KG1 (cell line): ENCODE results near the gene SLC37A1.
"Not testable (repeated sequence)": the region's sequence is repeated elsewhere in the genome, so short reads cannot be mapped to it uniquely, and the experiment has no call there.

Experiments used
- DNase-seq: peaks from one replicate; lab custom pipeline; 2025; lab: John Stamatoyannopoulos, UW

The SLC37A1 gene

DNA sequence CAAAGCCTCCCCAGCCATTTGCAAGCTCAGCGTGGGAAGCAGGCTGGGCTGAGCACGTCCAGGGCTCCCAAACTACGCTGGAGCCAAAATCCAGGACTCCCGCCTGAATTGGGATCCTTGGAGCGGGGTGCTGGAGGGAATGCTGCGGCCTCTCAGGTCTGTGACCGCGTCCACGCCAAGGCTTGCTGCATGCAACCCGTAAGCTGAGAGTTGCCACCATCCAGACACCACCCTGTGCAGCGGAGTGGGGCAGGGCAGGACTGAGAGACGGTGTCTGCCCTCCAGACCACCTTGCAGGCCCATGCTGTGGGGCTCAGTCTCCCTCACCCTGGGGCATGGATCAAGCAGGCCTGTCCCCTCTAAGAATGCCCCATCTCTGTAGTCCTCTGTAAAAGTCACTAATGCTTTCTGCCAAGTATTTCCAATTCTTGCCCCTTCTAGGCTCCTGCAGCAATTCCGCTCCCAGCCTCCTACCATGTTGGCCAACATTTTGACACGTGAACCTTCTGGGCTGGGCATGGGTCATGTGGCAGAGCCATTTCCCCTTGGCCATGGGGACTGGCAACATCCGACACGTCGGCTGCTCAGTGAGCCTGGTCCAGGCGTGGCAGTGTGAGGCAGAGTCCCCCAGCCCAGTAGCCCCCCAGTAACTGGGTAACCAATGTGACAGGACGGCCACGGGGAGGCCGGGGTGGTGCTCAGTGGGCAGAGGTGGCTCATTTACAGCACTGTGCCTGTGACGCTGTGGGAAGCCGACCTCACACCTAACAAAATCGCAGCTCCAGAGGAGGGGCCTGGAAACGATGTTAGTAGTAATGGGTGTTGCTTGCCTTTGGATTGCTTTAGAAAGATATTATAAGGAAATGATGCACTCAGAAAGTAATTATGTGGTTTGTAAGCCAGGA lies 81.9 kb downstream of the SLC37A1 start:
- DNase-seq, result no peak

DNA sequence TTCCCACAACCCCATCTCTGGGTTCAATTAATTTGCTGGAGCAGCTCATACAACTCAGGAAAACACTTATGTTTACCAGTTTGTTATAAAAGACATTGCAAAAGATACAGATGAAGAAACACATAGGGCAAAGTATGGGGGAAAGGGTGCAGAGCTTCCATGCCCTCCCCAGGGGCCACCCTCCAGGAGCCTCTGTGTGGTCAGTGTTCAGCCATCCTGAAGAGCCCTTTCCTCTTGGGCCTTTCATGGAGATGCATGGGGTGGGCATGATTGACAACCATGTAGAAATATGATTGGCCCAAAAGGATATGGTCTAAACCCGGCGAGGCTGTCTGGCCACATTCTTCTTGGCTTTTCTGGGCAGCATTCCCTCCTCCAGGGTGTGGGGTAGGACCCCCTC lies 83.0 kb downstream of the SLC37A1 start:
- DNase-seq, result no peak

- DNase-seq, result no peak
Measured at GRCh38 chr21:42597487-42598158, 84.0 kb downstream of the SLC37A1 start.

DNA sequence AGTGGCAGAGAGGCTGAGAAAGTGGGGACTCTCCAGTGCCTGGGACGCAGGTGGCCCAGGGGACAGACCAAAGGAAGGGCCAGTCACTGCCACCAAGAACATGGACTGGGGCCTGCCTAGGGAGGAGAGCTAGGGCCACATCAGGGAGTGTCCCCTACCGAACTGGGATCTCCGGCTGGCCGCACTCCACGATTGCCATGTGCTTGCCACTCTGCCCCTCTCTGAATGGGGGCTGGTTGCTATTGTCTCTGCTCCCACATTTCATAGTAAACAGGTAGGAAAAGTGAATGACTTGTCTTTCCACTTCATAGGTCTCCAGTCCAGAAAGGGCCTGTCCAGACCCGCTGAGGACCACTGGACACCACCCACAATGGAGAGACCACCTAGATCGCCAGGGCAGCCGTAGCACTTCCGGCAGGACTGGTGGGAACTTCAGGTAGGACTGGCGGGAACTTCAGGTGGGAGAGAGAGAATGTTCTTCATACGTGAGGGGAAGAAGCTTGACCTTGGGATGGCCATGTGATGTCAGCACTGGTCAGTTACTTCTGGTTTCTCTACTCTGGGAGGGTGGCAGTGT lies 84.6 kb downstream of the SLC37A1 start:
- DNase-seq, result no peak

- DNase-seq, result no peak
Measured at GRCh38 chr21:42599486-42599885, 85.8 kb downstream of the SLC37A1 start.

- no peak for DNase-seq
Measured at GRCh38 chr21:42599962-42600361, 86.3 kb downstream of the SLC37A1 start.

GRCh38 chr21:42601656-42602055 lies 88.0 kb downstream of the SLC37A1 start:
- no peak for DNase-seq

DNA sequence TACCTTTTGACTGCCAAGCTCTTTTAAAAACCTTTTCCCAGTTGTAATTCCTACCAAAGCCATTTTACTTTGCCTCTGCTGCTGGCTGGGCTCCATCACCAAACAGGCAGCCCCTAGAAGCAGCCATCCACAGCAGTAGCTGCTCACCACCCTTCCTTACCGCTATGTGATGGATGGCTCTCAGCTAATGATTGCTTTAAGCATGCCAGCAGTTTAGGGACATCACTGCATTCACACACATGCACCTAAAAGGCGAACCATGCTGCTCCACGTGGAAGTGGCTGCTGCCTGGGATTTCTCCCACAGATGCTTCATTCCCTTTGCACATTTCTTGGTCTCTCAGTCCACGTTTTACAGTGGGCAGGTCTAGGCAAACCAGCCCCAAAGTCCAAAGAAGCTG lies 93.5 kb downstream of the SLC37A1 start:
- DNase-seq, result no peak

DNA sequence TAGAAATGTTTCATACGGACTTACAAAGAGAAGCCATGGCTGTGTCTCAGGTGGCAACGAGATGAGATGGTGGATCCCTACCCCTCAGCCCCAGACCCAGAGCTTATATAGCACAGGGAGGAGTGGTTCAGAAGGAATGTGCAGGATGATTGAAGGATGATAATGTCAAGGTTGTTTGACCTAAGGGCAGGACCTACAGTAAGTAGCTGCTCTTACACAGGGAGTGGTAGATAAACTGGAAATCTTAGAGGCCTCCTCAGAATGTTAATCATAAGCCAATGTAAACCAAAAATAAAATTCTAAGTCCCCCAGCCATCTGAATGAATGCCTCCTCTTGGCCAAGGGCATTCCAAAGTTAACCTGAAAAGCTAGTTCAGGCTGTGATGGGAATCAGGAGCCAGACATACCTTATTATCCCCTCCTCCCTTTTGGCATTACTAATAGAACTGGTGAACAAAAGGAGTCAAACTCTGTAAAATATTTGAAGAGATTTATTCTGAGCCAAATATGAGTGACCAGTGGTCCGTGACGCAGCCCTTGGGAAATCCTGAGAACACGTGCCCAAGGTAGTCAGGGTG lies 94.0 kb downstream of the SLC37A1 start:
- DNase-seq, result no peak

DNA sequence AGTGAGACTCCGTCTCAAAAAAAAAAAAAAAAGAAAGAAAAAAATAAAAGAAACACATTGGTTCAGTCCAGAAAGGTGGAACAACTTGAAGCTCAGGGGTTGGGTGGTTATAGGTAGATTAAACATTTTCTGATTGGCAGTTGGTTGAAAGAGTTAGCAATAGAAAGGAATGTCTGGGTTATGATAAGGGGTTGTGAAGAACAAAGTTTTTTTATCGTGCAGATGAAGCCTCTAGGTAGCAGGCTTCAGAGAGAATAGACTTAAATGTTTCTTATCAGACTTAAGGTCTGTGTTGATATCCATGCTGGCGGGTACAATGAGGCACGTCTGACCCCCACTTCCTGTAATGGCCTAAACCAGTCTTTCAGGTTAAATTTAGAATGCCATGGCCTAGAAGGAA lies 94.8 kb downstream of the SLC37A1 start:
- no peak for DNase-seq

DNA sequence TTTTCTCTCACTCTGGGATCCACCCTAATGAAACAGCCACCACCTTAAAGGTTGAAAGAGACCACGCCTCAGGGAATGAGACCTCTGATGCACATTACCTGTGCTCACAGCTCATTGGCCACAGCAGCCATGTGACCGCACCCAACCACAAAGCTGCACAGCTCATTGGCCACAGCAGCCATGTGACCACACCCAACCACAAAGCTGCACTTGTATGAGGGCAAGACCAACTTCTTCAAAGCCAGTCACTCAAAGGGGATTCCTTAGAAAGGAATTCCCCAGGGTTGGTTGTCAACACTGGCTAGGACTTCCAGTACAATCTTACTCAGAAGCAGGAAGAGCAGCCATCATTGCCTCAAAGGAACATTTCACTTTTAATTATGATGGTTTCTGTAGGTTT lies 96.2 kb downstream of the SLC37A1 start:
- DNase-seq, result no peak

DNA sequence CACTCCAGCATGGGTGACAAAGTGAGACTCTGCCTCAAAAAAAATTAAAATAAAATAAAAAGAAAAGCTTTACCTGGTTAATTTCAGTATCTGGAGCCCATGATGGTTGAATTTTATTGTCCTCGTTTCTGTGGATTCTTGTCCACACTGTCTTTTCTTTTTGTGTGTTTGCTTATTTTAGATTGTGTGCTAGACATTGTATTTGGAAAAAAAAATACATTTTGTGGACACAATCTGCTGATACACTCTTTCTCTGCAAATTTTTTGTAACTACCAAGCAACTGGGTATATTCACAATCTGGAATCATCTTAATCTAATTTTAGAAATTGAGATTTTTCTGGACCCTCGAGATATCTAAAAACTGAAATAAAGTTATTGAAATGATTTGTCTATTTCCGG lies 98.2 kb downstream of the SLC37A1 start:
- DNase-seq, result no peak

DNA sequence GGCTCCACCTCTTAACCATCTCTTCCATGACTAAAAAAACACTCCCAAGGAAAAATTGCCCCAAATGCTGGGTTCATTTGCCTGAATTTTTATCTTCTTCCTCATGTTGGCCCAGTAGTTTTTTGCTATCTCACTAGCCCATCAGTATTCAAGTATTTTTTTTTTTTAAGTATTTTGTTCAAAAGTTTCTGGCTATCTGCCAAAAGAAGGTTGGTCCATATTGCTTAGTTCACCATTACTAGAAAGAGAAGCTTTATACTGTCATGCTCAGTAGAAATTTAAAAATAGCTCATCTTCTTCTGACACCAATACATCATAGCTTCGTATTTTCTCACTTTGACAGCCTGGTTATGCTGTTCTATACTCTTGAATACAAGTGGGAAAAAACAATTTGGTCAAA lies 98.7 kb downstream of the SLC37A1 start:
- no peak for DNase-seq

GRCh38 chr21:42613756-42614155 lies 100.1 kb downstream of the SLC37A1 start:
- DNase-seq, result no peak

GRCh38 chr21:42614396-42614795 lies 100.7 kb downstream of the SLC37A1 start:
- no peak for DNase-seq

DNA sequence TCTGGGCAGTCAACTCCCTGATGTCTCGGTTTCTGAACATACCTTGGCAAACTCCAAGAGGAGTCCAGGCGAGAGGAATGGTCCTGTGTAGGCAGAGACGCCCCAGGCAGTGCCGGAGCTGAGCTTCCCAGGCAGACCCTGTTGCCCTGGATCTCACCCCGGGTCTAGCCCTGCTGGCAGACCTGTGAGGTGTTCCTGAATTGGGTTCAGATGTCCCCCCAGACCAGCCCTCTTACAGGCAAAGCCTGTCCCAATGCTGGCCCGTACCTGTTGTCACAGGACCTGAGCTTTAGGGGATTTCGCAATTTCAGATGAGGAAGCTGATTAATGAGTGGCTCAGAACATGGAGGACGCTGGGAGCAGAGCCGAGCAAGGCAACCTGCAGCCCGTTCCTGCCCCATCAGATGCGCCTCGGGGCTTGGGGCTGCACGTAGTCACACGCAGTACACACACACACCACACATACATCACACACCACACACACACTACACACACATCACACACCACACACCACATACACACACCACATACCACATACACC lies 101.2 kb downstream of the SLC37A1 start:
- DNase-seq, result no peak

DNA sequence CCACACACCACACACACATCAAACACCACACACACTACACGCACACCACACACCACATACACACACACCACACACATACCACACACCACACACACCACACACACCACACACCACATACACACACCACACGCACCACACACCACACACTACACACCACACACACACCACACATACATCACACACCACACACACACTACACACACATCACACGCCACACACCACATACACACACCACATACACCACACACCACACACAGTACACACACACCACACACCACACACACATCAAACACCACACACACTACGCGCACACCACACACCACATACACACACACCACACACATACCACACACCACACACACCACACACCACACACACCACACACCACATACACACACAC lies 101.7 kb downstream of the SLC37A1 start:
- DNase-seq, result not testable (repeated sequence)

DNA sequence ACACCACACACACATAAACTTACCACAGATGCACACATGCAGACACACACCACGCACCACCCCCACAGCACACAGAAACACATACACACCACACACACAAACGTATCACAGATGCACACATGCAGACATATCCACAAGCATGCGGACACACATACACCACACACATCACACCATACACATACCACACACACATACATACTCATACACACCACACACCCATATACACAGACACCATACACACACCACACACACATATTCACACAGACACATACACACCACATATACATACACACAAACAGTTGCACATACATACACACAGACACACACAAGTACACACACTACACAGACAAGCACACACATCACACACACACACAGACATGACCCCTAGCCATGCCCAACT lies 102.3 kb downstream of the SLC37A1 start:
- no peak for DNase-seq

DNA sequence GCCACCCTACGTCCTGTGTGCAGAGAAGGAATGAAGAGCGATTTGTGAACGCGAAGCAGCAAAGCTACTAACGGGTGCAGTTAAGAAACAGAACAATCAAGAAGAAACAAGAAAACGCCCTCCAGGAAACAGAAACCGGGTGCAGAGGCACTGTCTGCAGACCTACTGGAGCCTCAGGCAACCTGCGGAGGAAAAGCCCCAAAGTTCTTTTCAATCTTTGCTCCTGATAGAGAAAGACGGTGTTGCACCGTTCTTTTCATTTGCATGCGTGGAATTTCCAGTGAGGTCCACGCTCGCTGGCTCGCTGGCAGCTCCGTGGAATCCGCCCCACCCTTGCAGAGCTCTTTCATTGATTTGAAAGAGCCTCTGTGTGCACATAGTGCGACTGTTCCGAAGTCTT lies 102.8 kb downstream of the SLC37A1 start:
- no peak for DNase-seq

DNA sequence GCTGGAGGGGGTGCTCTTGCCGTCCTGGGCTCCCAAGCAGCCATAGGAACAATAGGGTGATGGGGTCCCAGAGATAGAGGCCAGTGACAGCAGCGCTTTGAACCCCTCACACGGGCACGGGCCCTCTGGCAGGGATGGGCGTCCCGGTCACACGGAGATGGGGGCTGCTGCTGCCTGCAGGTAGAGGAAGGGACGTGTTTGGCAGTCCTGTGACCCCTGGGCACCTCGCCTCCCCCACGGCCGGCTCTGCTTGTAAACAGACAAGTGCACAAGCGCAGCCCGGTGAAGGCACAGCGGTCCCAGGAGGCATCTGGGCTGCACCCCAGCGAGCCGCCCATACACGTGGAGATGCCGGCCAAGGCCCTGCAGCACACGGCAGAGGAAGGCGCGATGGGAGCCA lies 103.3 kb downstream of the SLC37A1 start:
- DNase-seq, result no peak

GRCh38 chr21:42617486-42617885 lies 103.8 kb downstream of the SLC37A1 start:
- DNase-seq, result no peak

- DNase-seq, result no peak
Measured at GRCh38 chr21:42618707-42619102, 105.1 kb downstream of the SLC37A1 start.

DNA sequence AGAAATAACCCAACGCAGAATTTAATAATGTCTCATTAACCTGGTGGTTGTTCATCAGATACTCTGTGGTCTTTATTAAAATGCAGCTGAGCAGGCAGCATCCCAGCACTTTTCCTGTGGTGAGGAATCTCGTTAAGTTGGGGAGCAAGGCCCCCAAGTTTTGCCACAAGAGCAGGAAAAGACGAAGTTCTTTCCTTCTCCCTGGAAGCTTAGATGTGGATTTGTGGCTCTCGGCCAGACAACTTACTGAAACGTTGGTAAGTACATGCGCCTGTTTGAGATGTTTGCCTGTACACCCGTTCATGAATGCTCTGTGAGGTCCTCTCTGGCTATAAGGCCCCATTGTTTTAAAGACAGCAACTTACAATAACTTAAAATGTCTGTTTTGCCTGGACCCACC lies 105.5 kb downstream of the SLC37A1 start:
- DNase-seq, result no peak
